Natural killer cell (primary cell): ENCODE results near the gene ARRB1. TPM values are rescaled to one million over a fixed set of nuclear protein-coding genes. Genes with fewer than 3 reads are reported as not detected.
A peak's percentile ranks its signal among the peaks of the same experiment; 100 is the strongest.

Experiments used
- ATAC-seq, 3 donors: fragments of 150-1000 bp in 2 of 3; fragments of 200-7000 bp in 1 of 3; cut with Tn5 transposase; 1 replicate in 1 of 3; 2 replicates in 2 of 3; pipeline ENCODE4 v1.10.0; 2021; ENCODE audit warnings: mild to moderate bottlenecking in 2 of 3, moderate library complexity in 2 of 3
- DNase-seq, 2 donors: peaks; one replicate each; pipeline versions ENCODE4 v3.0.0 to v3.0.0-alpha.2; 2013 to 2021; ENCODE audit warnings: mixed read lengths in 1 of 2
- H3K27ac ChIP-seq: one replicate; pipeline ENCODE4 v1.5.1; 2013; ENCODE audit warnings: mild to moderate bottlenecking, low read length
- H3K27me3 ChIP-seq: one replicate; pipeline ENCODE4 v1.6.1; 2013; ENCODE audit warnings: low read length; ENCODE audit not compliant: control insufficient read depth, insufficient read depth
- H3K36me3 ChIP-seq: one replicate; pipeline ENCODE4 v1.6.1; 2013; ENCODE audit warnings: low read length; ENCODE audit not compliant: control insufficient read depth, insufficient read depth
- H3K4me1 ChIP-seq: one replicate; pipeline ENCODE4 v1.6.1; 2013; ENCODE audit warnings: low read length; ENCODE audit not compliant: control insufficient read depth, insufficient read depth
- H3K4me3 ChIP-seq: one replicate; pipeline ENCODE4 v1.5.1; 2013; ENCODE audit warnings: low read length
- H3K9me3 ChIP-seq: one replicate; pipeline ENCODE4 v1.6.1; 2013; ENCODE audit warnings: low read length; ENCODE audit not compliant: control insufficient read depth, insufficient read depth
- H3K27ac Mint-ChIP-seq, 2 donors: one replicate each; pipeline ENCODE4 v1.8.0; 2022; ENCODE audit warnings: mild to moderate bottlenecking in 2 of 2, mixed read lengths in 2 of 2, moderate library complexity in 1 of 2
- H3K27me3 Mint-ChIP-seq, 2 donors: one replicate each; pipeline ENCODE4 v1.8.0; 2022; ENCODE audit warnings: low read depth in 2 of 2, mixed read lengths in 2 of 2
- H3K36me3 Mint-ChIP-seq: one replicate; pipeline ENCODE4 v1.8.0; 2022; ENCODE audit warnings: mixed read lengths
- H3K4me1 Mint-ChIP-seq, 2 donors: one replicate each; pipeline ENCODE4 v1.8.0; 2022; ENCODE audit warnings: mixed read lengths in 2 of 2
- H3K4me3 Mint-ChIP-seq: one replicate; pipeline ENCODE4 v1.8.0; 2022; ENCODE audit warnings: mild to moderate bottlenecking, moderate library complexity, mixed read lengths
- H3K9me3 Mint-ChIP-seq, 2 donors: one replicate each; pipeline ENCODE4 v1.8.0; 2022; ENCODE audit warnings: mixed read lengths in 2 of 2
- CTCF ChIP-seq: fragments of 200-600 bp; IDR thresholded peaks from one replicate; pipeline ENCODE4 v1.8.0; 2022; ENCODE audit warnings: antibody characterized with exemption
- WGBS: methylation state at CpG from one replicate; pipeline ENCODE4 v1.1.7; 2013; ENCODE audit warnings: missing lambda C conversion rate; ENCODE audit not compliant: insufficient coverage; 5-methylcytosine and 5-hydroxymethylcytosine counted together
- intact Hi-C: fragments of 100-400 bp; cut with micrococcal nuclease; formaldehyde crosslinking; loops from one replicate; pipeline ENCODE4 v1.14.2; 2022
- total RNA-seq, 4 donors: library from RNA; stranded (reverse); fragments of 120-200 nt in 1 of 4; gene quantifications; one replicate each; pipeline versions ENCODE4 v1.2.3 to v1.2.4, GENCODE V29; 2013 to 2022

Gene ARRB1
- total RNA-seq, 3 donors from 2014 or later (not counting 1 experiment from before 2014, with no cell fraction given) = 128 to 200 (median 174) TPM

GRCh38 chr11:75311858-75312288 lies 39.6 kb downstream of the ARRB1 start:
- Mint-ChIP-seq H3K27me3 (no peaks in the 10 kb centered on the region), H3K4me3 (no peak overlapping the region), H3K36me3 (no peaks in the 10 kb centered on the region), H3K9me3 (no peaks in the 10 kb centered on the region), H3K27ac (peak overlapping the region; percentile 25 to 75), H3K4me1 (peaks cover 44 to 68% of the 10 kb centered on the region in 2 donors)
- Histone ChIP-seq H3K36me3 (peaks cover 15% of the 10 kb centered on the region), H3K4me1 (peaks cover 31% of the 10 kb centered on the region), H3K27ac (no peak overlapping the region), H3K4me3 (no peak overlapping the region), H3K9me3 (no peaks in the 10 kb centered on the region), H3K27me3 (no peaks in the 10 kb centered on the region)
- intact Hi-C loops = no loop called here
- ATAC-seq = no peak
- whole genome bisulfite sequencing = 90% methylated on average over 13 of the region's 13 CpGs
- DNase-seq = no peak
- TF ChIP-seq CTCF = no peak

GRCh38 chr11:75308986-75309385 lies 42.5 kb downstream of the ARRB1 start:
- no peak overlapping the region for H3K27ac ChIP-seq
- WGBS = 93% methylated on average over 4 of the region's 4 CpGs
- no peak for ATAC-seq

GRCh38 chr11:75308116-75308515 lies 43.3 kb downstream of the ARRB1 start:
- no peaks in the 10 kb centered on the region for H3K9me3 ChIP-seq
- H3K27me3 ChIP-seq = no peaks in the 10 kb centered on the region
- H3K4me1 ChIP-seq = peaks cover 20% of the 10 kb centered on the region
- H3K27ac ChIP-seq = no peak overlapping the region
- no peak for TF ChIP-seq CTCF
- Mint-ChIP-seq H3K9me3 (no peaks in the 10 kb centered on the region), H3K4me3 (no peak overlapping the region), H3K27ac (no peak overlapping the region), H3K4me1 (peaks cover 61 to 65% of the 10 kb centered on the region in 2 donors), H3K27me3 (no peaks in the 10 kb centered on the region), H3K36me3 (no peaks in the 10 kb centered on the region)
- DNase-seq (no peak), ATAC-seq (no peak)
- peaks cover 19% of the 10 kb centered on the region for H3K36me3 ChIP-seq
- 93% methylated on average over 7 of the region's 7 CpGs for WGBS
- intact Hi-C loops = no loop called here
- H3K4me3 ChIP-seq = no peak overlapping the region

More at GRCh38 chr11:75308986-75309385, 42.5 kb downstream of the ARRB1 start:
- no peaks in the 10 kb centered on the region for H3K36me3 Mint-ChIP-seq
- peaks cover 57 to 67% of the 10 kb centered on the region in 2 donors for H3K4me1 Mint-ChIP-seq
- H3K4me3 ChIP-seq = no peak overlapping the region
- H3K27me3 Mint-ChIP-seq = no peaks in the 10 kb centered on the region
- H3K9me3 ChIP-seq = no peaks in the 10 kb centered on the region
- no peak overlapping the region for H3K27ac Mint-ChIP-seq
- H3K36me3 ChIP-seq = peaks cover 19% of the 10 kb centered on the region
- H3K4me3 Mint-ChIP-seq = no peak overlapping the region
- no peaks in the 10 kb centered on the region for H3K27me3 ChIP-seq
- H3K4me1 ChIP-seq = peaks cover 21% of the 10 kb centered on the region
- H3K9me3 Mint-ChIP-seq = no peaks in the 10 kb centered on the region
- intact Hi-C loops = no loop called here
- no peak for DNase-seq
- no peak for TF ChIP-seq CTCF

GRCh38 chr11:75307058-75307457 lies 44.4 kb downstream of the ARRB1 start:
- peaks cover 14% of the 10 kb centered on the region for H3K4me1 ChIP-seq
- intact Hi-C loops = no loop called here
- ATAC-seq (no peak), DNase-seq (no peak)
- WGBS = 98% methylated on average over 3 of the region's 3 CpGs
- no peak for TF ChIP-seq CTCF
- H3K9me3 Mint-ChIP-seq = no peaks in the 10 kb centered on the region
- H3K4me3 Mint-ChIP-seq = no peak overlapping the region
- peaks cover 52 to 56% of the 10 kb centered on the region in 2 donors for H3K4me1 Mint-ChIP-seq
- no peaks in the 10 kb centered on the region for H3K27me3 ChIP-seq
- H3K27me3 Mint-ChIP-seq = no peaks in the 10 kb centered on the region
- H3K9me3 ChIP-seq = no peaks in the 10 kb centered on the region
- H3K36me3 ChIP-seq = peaks cover 19% of the 10 kb centered on the region
- H3K27ac ChIP-seq = no peak overlapping the region
- H3K27ac Mint-ChIP-seq = peak overlapping the region in 1 of 2 donors; percentile 66
- H3K4me3 ChIP-seq = no peak overlapping the region
- H3K36me3 Mint-ChIP-seq = no peaks in the 10 kb centered on the region
